Mucosa of descending colon (tissue), 3 donors: ENCODE results near the gene EDEM1. TPM values are rescaled to one million over a fixed set of nuclear protein-coding genes. Genes with fewer than 3 reads are reported as not detected.
A peak's percentile ranks its signal among the peaks of the same experiment; 100 is the strongest.

Experiments
- ATAC-seq: fragments of 200-7000 bp; cut with Tn5 transposase; one replicate; pipeline ENCODE4 v1.9.1; 2020; ENCODE audit warnings: mild to moderate bottlenecking, moderate library complexity
- DNase-seq, 3 donors: peaks; one replicate each; pipeline ENCODE4 v3.0.0-alpha.2; 2020
- H3K36me3 ChIP-seq: fragments of 200-600 bp; one replicate; pipeline ENCODE4 v1.8.0; 2021; ENCODE audit warnings: low read depth, mild to moderate bottlenecking
- H3K4me1 ChIP-seq: fragments of 200-600 bp; one replicate; pipeline ENCODE4 v1.8.0; 2021; ENCODE audit warnings: low read depth, mild to moderate bottlenecking
- H3K4me3 ChIP-seq: fragments of 200-600 bp; one replicate; pipeline ENCODE4 v1.8.0; 2021; ENCODE audit warnings: mild to moderate bottlenecking
- H3K9me3 ChIP-seq: fragments of 200-600 bp; one replicate; pipeline ENCODE4 v1.8.0; 2021; ENCODE audit warnings: mild to moderate bottlenecking
- intact Hi-C, 2 donors: fragments of 100-400 bp; cut with DNase I in 1 of 2; cut with micrococcal nuclease in 1 of 2; formaldehyde crosslinking; loops; one replicate each; pipeline versions ENCODE4 v1.11.0 to v1.11.1; 2022; cut with DNase I, micrococcal nuclease
- total RNA-seq, 3 donors: library from RNA; stranded (reverse); fragmentation: NEBNext Ultra II Directional in 2 of 3; extraction: Animal tissue kit (Norgen Biotek cat#: 25700) in 2 of 3; gene quantifications; one replicate each; pipeline versions ENCODE4 v1.2.1 to v1.2.4, GENCODE V29; 2021 to 2023
- TF ChIP-seq, protein P1 (sequence below): fragments of 200-600 bp; IDR thresholded peaks from one replicate; pipeline ENCODE4 v1.8.0; 2022; ENCODE audit warnings: antibody characterized with exemption, mild to moderate bottlenecking
- donor health status: DM: no; HTN: no; CAD: no; lungs with moderate emphysema.
- donor health status: DM: no; HTN: no; CAD: no.
- donor health status: DM: no; HTN: yes; CAD: no.

Gene EDEM1
- total RNA-seq, 3 donors from 2014 or later = 30.3 to 52.6 (median 45.4) TPM

- H3K4me1 ChIP-seq = peaks cover 20% of the 10 kb centered on the region
- DNase-seq = no peak
- H3K4me3 ChIP-seq = no peak overlapping the region
- no peaks in the 10 kb centered on the region for H3K9me3 ChIP-seq
- H3K36me3 ChIP-seq = no peaks in the 10 kb centered on the region
- intact Hi-C loops = no loop called here
- TF ChIP-seq, protein P1, sequence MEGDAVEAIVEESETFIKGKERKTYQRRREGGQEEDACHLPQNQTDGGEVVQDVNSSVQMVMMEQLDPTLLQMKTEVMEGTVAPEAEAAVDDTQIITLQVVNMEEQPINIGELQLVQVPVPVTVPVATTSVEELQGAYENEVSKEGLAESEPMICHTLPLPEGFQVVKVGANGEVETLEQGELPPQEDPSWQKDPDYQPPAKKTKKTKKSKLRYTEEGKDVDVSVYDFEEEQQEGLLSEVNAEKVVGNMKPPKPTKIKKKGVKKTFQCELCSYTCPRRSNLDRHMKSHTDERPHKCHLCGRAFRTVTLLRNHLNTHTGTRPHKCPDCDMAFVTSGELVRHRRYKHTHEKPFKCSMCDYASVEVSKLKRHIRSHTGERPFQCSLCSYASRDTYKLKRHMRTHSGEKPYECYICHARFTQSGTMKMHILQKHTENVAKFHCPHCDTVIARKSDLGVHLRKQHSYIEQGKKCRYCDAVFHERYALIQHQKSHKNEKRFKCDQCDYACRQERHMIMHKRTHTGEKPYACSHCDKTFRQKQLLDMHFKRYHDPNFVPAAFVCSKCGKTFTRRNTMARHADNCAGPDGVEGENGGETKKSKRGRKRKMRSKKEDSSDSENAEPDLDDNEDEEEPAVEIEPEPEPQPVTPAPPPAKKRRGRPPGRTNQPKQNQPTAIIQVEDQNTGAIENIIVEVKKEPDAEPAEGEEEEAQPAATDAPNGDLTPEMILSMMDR = no peak
- no peak for ATAC-seq
These were observed 6.8 kb downstream of the EDEM1 start for GRCh38 chr3:5194341-5194740.

DNA sequence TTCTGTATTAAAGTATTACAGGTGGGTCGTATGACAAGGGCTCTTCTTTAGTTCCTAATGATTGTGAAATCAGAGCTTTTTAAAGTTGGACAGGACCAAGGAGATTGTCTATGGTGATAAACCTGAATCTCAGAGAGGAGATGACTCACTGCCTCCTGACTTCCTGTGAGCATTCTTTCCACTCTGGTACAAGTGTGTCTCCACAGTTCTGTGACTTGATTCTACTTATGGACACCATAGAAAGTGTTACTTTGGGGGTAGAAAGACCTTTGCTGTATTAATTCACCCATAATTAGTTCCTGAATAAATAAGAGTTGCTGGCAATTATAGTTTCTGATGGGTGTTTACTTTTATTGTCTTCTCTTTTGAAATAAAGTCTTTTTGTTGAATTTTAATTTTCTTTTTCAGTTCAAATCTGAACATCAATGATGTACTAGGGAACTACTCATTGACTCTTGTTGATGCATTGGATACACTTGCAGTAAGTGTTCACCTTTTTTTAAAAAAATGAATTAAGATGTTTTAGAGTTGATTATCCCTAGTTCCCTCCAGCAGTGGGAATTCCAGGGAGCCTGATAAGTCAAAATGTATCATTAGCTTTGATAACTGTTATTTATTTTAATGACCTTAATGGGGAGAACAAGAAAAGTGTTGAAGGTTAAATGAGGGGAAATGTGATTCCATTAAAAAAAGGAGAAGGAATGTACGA, 7.4 kb downstream of the EDEM1 start:
- Histone ChIP-seq H3K9me3 (no peaks in the 10 kb centered on the region), H3K4me3 (no peak overlapping the region), H3K36me3 (no peaks in the 10 kb centered on the region), H3K4me1 (peaks cover 17% of the 10 kb centered on the region)
- DNase-seq = no peak
- peak; percentile 67 for ATAC-seq
- intact Hi-C loops = no loop called here
- TF ChIP-seq, protein P1 = no peak

DNA sequence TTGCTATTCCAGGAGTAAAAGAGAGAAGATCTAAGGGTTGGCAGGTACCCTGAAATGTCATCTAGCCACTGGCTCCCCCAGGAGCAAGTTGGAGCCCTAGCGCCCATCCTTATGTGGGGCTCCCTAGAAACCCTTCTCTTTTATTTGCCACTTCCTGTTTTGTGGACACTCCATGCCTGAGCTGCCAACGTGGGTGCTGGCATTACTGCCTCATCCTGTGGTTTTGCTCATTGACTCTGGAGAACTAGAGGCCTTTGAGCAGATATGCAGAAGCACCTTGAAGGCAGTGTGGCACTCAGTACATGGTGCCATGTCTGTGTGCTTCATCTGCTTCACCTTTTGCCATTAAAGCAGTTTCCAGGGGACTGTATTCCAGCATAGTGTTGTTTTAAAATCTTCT, 8.1 kb downstream of the EDEM1 start:
- intact Hi-C loops = no loop called here
- DNase-seq = no peak
- Histone ChIP-seq H3K9me3 (no peaks in the 10 kb centered on the region), H3K36me3 (no peaks in the 10 kb centered on the region), H3K4me1 (peaks cover 13% of the 10 kb centered on the region), H3K4me3 (no peak overlapping the region)
- peak; percentile 27 for ATAC-seq
- TF ChIP-seq, protein P1 = no peak

DNA sequence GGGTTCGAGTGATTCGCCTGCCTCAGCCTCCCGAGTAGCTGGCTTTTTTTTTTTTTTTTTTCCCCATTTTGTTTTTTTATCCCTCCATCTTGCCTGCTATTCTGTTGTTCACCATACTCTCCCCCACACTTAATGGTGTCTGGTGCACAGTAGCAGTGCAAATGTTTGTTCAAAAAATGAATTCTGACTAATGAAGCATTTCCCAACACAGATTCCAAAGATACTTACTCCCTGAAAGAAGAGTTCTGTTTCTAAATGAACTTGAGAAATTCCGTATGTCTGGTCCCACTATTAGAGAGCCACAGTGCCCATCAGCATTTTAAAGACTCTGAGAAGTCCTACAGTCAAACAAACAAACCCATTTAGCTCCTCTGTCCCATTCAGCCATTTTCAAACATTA, 9.5 kb downstream of the EDEM1 start:
- no peak for DNase-seq
- Histone ChIP-seq H3K4me3 (no peak overlapping the region), H3K4me1 (no peaks in the 10 kb centered on the region), H3K9me3 (no peaks in the 10 kb centered on the region), H3K36me3 (no peaks in the 10 kb centered on the region)
- ATAC-seq = no peak
- TF ChIP-seq, protein P1 = no peak
- intact Hi-C loops = no loop called here

DNA sequence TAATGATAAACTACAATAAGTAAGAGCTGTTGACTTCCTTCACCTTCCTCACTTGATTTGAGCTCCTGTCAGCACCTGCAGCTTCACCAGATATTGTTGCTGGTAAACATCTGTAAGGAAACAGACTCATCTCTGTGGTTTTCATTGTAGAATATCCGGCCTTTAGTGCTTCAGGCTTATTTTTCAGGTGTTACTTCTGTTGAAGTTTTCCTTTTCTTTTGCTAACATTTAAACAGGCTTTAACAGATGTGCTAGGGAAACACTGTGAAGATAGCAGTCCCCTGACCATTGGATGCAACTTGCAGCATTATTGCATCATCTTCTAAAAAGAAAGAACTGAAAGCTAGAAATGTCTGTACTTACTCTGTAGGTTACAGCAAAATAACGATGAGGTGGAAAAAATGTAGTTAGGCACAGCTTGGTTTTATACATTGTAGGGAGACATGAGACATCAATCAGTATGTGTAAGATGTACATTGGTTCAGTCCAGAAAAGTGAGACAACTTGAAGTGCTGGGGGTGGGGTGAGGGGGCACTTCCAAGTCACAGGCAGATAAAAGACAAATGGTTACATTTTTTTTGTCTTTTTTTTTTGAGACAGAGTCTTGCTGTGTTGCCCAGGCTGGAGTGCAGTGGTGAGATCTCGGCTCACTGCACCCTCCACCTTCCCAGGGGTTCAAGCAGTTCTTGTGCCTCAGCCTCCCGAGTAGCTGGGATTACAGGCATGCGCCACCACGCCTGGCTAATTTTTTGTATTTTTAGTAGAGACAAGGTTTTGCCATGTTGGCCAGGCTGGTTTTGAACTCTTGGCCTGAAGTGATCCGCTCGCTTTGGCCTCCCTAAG, 10.2 kb downstream of the EDEM1 start:
- no peak overlapping the region for H3K4me3 ChIP-seq
- TF ChIP-seq, protein P1 = no peak
- DNase-seq (no peak), ATAC-seq (peak; percentile 71)
- intact Hi-C loops = no loop called here
- H3K9me3 ChIP-seq = no peaks in the 10 kb centered on the region
- H3K4me1 ChIP-seq = no peaks in the 10 kb centered on the region
- peaks cover under 1% of the 10 kb centered on the region for H3K36me3 ChIP-seq
